Panc1 (cell line): Measurements from ENCODE around the gene ROPN1L. TPM values are rescaled to one million over a fixed set of nuclear protein-coding genes. Genes with fewer than 3 reads are reported as not detected.

Source experiments
- ATAC-seq: fragments of 200-7000 bp; cut with Tn5 transposase; 2 replicates; pipeline ENCODE4 v1.9.1; 2020; ENCODE audit warnings: mild to moderate bottlenecking, moderate library complexity
- BruUV-seq: library from RNA; stranded (reverse); fragments of 400-500 nt; replicated peaks from 2 replicates; lab custom pipeline; 2021; lab: Mats Ljungman, UMichigan
- CTCF ChIA-PET: fragments of 300-600 bp; sonication (Branson Sonifier 250); formaldehyde crosslinking; loops from one replicate; lab custom pipeline; 2022; ENCODE audit warnings: antibody characterized with exemption; lab: Charles Lee
- POLR2A ChIA-PET: fragments of 300-600 bp; sonication (Branson Sonifier 250); formaldehyde crosslinking; loops from one replicate; lab custom pipeline; 2022; ENCODE audit warnings: antibody characterized with exemption; lab: Charles Lee
- DNase-seq: peaks from one replicate; pipeline ENCODE4 v3.0.0-alpha.2; 2010; ENCODE audit warnings: low read depth, low spot score
- H3K27ac ChIP-seq: 2 replicates; pipeline ENCODE4 v1.5.1; 2011; ENCODE audit warnings: mild to moderate bottlenecking, low read length, inconsistent platforms
- H3K27me3 ChIP-seq: fragments of 200-500 bp; sonication (Bioruptor generic); 2 replicates; pipeline ENCODE4 v1.6.0; 2014; ENCODE audit warnings: low read length, inconsistent platforms; ENCODE audit not compliant: control insufficient read depth, insufficient read depth
- H3K36me3 ChIP-seq: fragments of 200-500 bp; sonication (Bioruptor generic); 2 replicates; pipeline ENCODE4 v1.5.1; 2014; ENCODE audit warnings: inconsistent platforms, mild to moderate bottlenecking, low read length, moderate library complexity; ENCODE audit not compliant: control insufficient read depth, insufficient read depth
- H3K4me1 ChIP-seq: 2 replicates; pipeline ENCODE4 v1.5.1; 2011; ENCODE audit warnings: inconsistent platforms, mild to moderate bottlenecking, low read length, moderate library complexity; ENCODE audit not compliant: control insufficient read depth, insufficient read depth
- H3K4me3 ChIP-seq, 2 experiments: 2 replicates each; pipeline ENCODE4 v1.5.1; 2011 to 2012; ENCODE audit warnings: low read depth in 2 of 2, low read length in 2 of 2, mild to moderate bottlenecking in 2 of 2, inconsistent platforms in 1 of 2, moderate library complexity in 1 of 2
- H3K9me3 ChIP-seq: fragments of 200-500 bp; sonication (Bioruptor generic); 2 replicates; pipeline ENCODE4 v1.5.1; 2014; ENCODE audit warnings: low read depth, mild to moderate bottlenecking, inconsistent platforms, low read length, moderate library complexity; ENCODE audit not compliant: control insufficient read depth, insufficient read depth
- POLR2AphosphoS5 ChIP-seq: IDR thresholded peaks from 2 replicates; pipeline ENCODE4 v1.6.1; 2012; ENCODE audit warnings: mild to moderate bottlenecking, low read depth, low read length, moderate library complexity
- SIN3A ChIP-seq: IDR thresholded peaks from 2 replicates; pipeline ENCODE4 v1.6.1; 2012; ENCODE audit warnings: low read depth, mild to moderate bottlenecking, low read length, moderate library complexity, borderline replicate concordance; ENCODE audit not compliant: insufficient read depth
- TCF7L2 ChIP-seq: IDR thresholded peaks from 2 replicates; pipeline ENCODE4 v1.6.1; 2011; ENCODE audit warnings: mild to moderate bottlenecking, low read depth, low read length, inconsistent platforms
- in situ Hi-C: cut with HindIII; loops from 2 replicates; pipeline ENCODE4 v1.10.0; 2016; ENCODE audit warnings: low sequenced_read_pairs, low pct_unique_long_range_greater_than_20kb
- intact Hi-C: fragments of 100-400 bp; cut with micrococcal nuclease; formaldehyde crosslinking; loops from one replicate; pipeline ENCODE4 v1.10.0; 2022; ENCODE audit not compliant: unreplicated experiment
- total RNA-seq: library from RNA; stranded (reverse); gene quantifications from one replicate; pipeline ENCODE4 v1.2.1, GENCODE V29; 2021; ENCODE audit not compliant: unreplicated experiment
- TF ChIP-seq, protein P1 (sequence below), 2 experiments: IDR thresholded peaks; 2 replicates each; pipeline ENCODE4 v1.6.1; 2011 to 2012; ENCODE audit warnings: low read depth in 2 of 2, control low read depth in 1 of 2, low read length in 1 of 2, mild to moderate bottlenecking in 1 of 2, moderate library complexity in 1 of 2; ENCODE audit not compliant: insufficient read depth in 1 of 2
- TF ChIP-seq, protein P2 (sequence below): fragments of 450-650 bp; IDR thresholded peaks from 2 replicates; pipeline ENCODE4 v1.5.1; 2017; ENCODE audit warnings: mild to moderate bottlenecking

Gene ROPN1L
- total RNA-seq, 1 experiment from 2014 or later, result 3.0 TPM

DNA sequence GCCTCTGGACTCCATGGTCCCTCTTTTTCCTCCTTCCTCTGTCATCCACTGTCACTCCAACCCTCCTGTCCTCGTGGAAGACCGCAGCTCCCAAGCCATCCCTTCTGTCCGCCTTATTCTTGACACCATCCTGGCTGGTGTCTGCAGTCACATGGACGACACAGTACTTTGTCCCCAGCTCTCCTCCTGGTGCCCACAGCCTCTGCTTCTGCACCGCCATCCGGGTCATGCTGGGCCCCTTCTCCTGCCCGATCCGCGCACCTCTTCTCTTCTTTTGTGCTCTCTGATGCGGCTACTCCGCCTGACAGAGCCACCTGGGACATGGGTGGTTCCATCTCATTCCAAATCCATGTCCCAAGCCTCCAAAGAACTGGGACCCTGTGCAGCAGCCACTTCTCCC, 22.5 kb downstream of the ROPN1L start:
- TF ChIP-seq, protein P1, sequence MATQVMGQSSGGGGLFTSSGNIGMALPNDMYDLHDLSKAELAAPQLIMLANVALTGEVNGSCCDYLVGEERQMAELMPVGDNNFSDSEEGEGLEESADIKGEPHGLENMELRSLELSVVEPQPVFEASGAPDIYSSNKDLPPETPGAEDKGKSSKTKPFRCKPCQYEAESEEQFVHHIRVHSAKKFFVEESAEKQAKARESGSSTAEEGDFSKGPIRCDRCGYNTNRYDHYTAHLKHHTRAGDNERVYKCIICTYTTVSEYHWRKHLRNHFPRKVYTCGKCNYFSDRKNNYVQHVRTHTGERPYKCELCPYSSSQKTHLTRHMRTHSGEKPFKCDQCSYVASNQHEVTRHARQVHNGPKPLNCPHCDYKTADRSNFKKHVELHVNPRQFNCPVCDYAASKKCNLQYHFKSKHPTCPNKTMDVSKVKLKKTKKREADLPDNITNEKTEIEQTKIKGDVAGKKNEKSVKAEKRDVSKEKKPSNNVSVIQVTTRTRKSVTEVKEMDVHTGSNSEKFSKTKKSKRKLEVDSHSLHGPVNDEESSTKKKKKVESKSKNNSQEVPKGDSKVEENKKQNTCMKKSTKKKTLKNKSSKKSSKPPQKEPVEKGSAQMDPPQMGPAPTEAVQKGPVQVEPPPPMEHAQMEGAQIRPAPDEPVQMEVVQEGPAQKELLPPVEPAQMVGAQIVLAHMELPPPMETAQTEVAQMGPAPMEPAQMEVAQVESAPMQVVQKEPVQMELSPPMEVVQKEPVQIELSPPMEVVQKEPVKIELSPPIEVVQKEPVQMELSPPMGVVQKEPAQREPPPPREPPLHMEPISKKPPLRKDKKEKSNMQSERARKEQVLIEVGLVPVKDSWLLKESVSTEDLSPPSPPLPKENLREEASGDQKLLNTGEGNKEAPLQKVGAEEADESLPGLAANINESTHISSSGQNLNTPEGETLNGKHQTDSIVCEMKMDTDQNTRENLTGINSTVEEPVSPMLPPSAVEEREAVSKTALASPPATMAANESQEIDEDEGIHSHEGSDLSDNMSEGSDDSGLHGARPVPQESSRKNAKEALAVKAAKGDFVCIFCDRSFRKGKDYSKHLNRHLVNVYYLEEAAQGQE (IDR thresholded peaks at IDR 0.05; ENCODE audit: insufficient read depth in 1 of 2, low read depth in 2 of 2, low read length in 1 of 2), result no peak
- TF ChIP-seq TCF7L2, result no peak
- TF ChIP-seq SIN3A, result no peak
- TF ChIP-seq, protein P2, sequence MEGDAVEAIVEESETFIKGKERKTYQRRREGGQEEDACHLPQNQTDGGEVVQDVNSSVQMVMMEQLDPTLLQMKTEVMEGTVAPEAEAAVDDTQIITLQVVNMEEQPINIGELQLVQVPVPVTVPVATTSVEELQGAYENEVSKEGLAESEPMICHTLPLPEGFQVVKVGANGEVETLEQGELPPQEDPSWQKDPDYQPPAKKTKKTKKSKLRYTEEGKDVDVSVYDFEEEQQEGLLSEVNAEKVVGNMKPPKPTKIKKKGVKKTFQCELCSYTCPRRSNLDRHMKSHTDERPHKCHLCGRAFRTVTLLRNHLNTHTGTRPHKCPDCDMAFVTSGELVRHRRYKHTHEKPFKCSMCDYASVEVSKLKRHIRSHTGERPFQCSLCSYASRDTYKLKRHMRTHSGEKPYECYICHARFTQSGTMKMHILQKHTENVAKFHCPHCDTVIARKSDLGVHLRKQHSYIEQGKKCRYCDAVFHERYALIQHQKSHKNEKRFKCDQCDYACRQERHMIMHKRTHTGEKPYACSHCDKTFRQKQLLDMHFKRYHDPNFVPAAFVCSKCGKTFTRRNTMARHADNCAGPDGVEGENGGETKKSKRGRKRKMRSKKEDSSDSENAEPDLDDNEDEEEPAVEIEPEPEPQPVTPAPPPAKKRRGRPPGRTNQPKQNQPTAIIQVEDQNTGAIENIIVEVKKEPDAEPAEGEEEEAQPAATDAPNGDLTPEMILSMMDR, result no peak
- TF ChIP-seq POLR2AphosphoS5, result no peak
- Histone ChIP-seq H3K4me3 (no peak overlapping the region), H3K36me3 (no peaks in the 10 kb centered on the region), H3K9me3 (no peaks in the 10 kb centered on the region), H3K27me3 (no peaks in the 10 kb centered on the region), H3K4me1 (peaks cover 36% of the 10 kb centered on the region), H3K27ac (no peak overlapping the region)
- DNase-seq, result no peak
- no TSS peak for BruUV-seq
- POLR2A ChIA-PET, result interaction anchor here (0.5 kb wide), 1 partner anchor 78 kb away, joined by 4 read pairs; no protein-coding TSS in a partner anchor
- in situ Hi-C loops, result no loop called here
- intact Hi-C loops, result no loop called here
- CTCF ChIA-PET, result no interaction called here
- no peak for ATAC-seq

DNA sequence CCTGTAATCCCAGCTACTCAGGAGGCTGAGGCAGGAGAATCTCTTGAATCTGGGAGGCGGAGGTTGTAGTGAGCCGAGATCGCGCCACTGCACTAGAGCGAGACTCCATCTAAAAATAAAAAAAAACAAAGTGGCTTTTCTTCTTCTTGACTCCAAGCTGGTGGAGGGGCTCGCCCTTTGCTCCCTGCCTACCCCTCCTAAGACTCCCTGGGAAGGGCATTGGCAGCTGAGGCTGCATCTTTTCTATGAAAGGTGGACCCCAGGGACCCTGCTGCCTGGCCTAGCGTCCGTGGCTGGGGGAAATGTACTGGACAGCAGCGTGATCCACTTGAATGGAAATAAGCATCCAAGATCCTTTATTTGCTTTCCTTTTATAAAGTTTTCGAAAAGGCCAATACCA, 24.0 kb downstream of the ROPN1L start:
- no TSS peak for BruUV-seq
- ChIA-PET POLR2A (no interaction called here), CTCF (no interaction called here)
- intact Hi-C loops, result no loop called here
- DNase-seq, result no peak
- Histone ChIP-seq H3K4me1 (peaks cover 23% of the 10 kb centered on the region), H3K27me3 (no peaks in the 10 kb centered on the region), H3K9me3 (no peaks in the 10 kb centered on the region), H3K36me3 (no peaks in the 10 kb centered on the region), H3K27ac (no peak overlapping the region), H3K4me3 (no peak overlapping the region)
- ATAC-seq, result no peak
- TF ChIP-seq SIN3A (no peak), POLR2AphosphoS5 (no peak), TCF7L2 (no peak)
- TF ChIP-seq, protein P1 (IDR thresholded peaks at IDR 0.05; ENCODE audit: insufficient read depth in 1 of 2, low read depth in 2 of 2, low read length in 1 of 2), result no peak
- TF ChIP-seq, protein P2, result no peak
- in situ Hi-C loops, result no loop called here
